Adrenal gland (tissue), 12 donors: Measurements from ENCODE around the gene GALNT12. TPM values are rescaled to one million over a fixed set of nuclear protein-coding genes. Genes with fewer than 3 reads are reported as not detected.
A peak's percentile ranks its signal among the peaks of the same experiment; 100 is the strongest.

Source experiments
- DNase-seq, 7 donors: peaks; one replicate each; pipeline ENCODE4 v3.0.0-alpha.2; 2019 to 2020
- H3K27ac ChIP-seq, 5 donors: fragments of 200-600 bp; sonication (generic) in 4 of 5; 1 replicate in 3 of 5; 2 replicates in 2 of 5; pipeline versions ENCODE4 v1.5.1 to v1.8.0; 2016 to 2020; ENCODE audit warnings: mild to moderate bottlenecking in 1 of 5
- H3K27me3 ChIP-seq: fragments of 200-600 bp; 2 replicates; pipeline ENCODE4 v1.8.0; 2021
- H3K36me3 ChIP-seq, 2 donors: fragments of 200-600 bp; replicated peaks in 1 of 2; 1 replicate in 1 of 2; 2 replicates in 1 of 2; pipeline versions ENCODE4 v1.5.1 to v1.8.0; 2018 to 2022
- H3K4me1 ChIP-seq, 2 donors: fragments of 200-600 bp; replicated peaks in 1 of 2; 1 replicate in 1 of 2; 2 replicates in 1 of 2; pipeline versions ENCODE4 v1.5.1 to v1.8.0; 2018 to 2021
- H3K4me3 ChIP-seq, 4 donors: fragments of 200-600 bp; sonication (generic) in 3 of 4; one replicate each; pipeline ENCODE4 v1.5.1; 2016 to 2018
- H3K9me3 ChIP-seq, 3 donors: fragments of 200-600 bp; sonication (generic) in 1 of 3; replicated peaks in 1 of 3; 1 replicate in 2 of 3; 2 replicates in 1 of 3; pipeline versions ENCODE4 v1.5.1 to v1.8.0; 2016 to 2021
- POLR2A ChIP-seq, 2 donors: fragments of 450-650 bp; IDR thresholded peaks; one replicate each; pipeline ENCODE4 v1.6.1; 2017; ENCODE audit warnings: antibody characterized with exemption in 2 of 2, mild to moderate bottlenecking in 2 of 2, moderate library complexity in 1 of 2
- WGBS, 4 donors: extraction: QIAGEN DNeasy Blood & Tissue Kit in 2 of 4; methylation state at CpG; one replicate each; pipeline versions ENCODE4 v1.1.5 to v1.1.7; 2013 to 2017; 5-methylcytosine and 5-hydroxymethylcytosine counted together
- intact Hi-C, 2 donors: fragments of 100-400 bp; cut with DNase I; formaldehyde crosslinking; loops; one replicate each; pipeline versions ENCODE4 v1.14.1 to v1.15.0; 2022 to 2023
- polyA plus RNA-seq, 3 donors: library from polyadenylated mRNA; stranded (reverse); fragments of 200-250 nt in 2 of 3; fragments of 350-450 nt in 1 of 3; fragmentation: Illumina TruSeq in 1 of 3; extraction: RNeasy Lipid Tissue Mini Kit (QIAGEN cat#74804) in 1 of 3; gene quantifications; one replicate each; pipeline ENCODE4 v1.2.3, GENCODE V29; 2013 to 2014
- total RNA-seq, 9 donors: library from RNA; depleted of rRNA in 4 of 9; stranded (reverse); fragments of >200 nt in 4 of 9; fragments of 120-200 nt in 1 of 9; fragmentation: NEBNext Ultra II Directional in 1 of 9; extraction: Animal tissue kit (Norgen Biotek cat#: 25700) in 1 of 9; gene quantifications; one replicate each; pipeline versions ENCODE4 v1.1.0 to v1.2.4, GENCODE V29; 2013 to 2023
- TF ChIP-seq, protein P1 (sequence below), 6 experiments: fragments of 450-650 bp in 4 of 6; fragments of 200-600 bp in 2 of 6; sonication (generic) in 1 of 6; IDR thresholded peaks; 1 replicate in 5 of 6; 2 replicates in 1 of 6; pipeline versions ENCODE4 v1.5.1 to v1.8.0; 2016 to 2021; ENCODE audit warnings: antibody characterized with exemption in 6 of 6, mild to moderate bottlenecking in 2 of 6, moderate library complexity in 1 of 6
- donor health status: healthy with polysubstance abuse.
- donor health status: Bipolar disorder and iron deficiency.
- donor health status: DM: yes; HTN: yes; CAD: no.
- donor health status: DM: no; HTN: no; CAD: no.
- donor health status: DM: no; HTN: no; CAD: no.
- donor health status: DM: yes; HTN: yes; CAD: no.

GALNT12 gene
- total and polyA plus RNA-seq, 12 donors = 1.1 to 20.6 (median 4.2) TPM

DNA sequence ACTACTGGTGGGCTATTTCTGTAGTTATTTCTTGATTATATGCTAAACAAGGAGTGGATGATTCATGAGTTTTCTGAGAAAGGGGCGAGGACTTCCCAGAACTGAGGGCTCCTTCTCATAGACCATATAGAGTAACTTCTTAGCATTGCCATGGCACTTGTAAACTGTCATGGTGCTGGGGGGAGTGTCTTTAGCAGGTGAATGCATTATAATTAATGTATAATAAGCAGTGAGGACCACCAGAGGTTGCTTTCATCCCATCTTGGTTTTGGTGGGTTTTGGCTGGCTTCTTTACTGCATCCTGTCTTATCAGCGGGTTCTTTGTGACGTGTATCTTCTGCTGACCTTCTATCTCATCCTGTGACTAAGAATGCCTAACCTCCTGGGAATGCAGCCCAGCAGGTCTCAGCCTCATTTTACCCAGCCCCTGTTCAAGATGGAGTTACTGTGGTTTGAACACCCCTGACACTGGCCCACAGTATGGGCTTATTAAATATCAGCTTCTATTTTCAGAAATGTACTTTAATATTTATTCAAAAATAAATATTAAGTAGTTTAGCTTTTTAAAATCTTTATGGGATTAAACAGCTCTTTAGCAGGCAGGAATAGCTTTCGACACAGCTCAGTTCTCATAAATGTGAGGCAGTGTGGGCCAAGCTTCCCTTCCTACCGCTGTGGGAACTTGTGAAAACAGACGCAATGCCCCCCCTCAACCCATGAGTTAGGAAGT, 44.4 kb downstream of the GALNT12 start:
- no peaks in the 10 kb centered on the region for H3K27me3 ChIP-seq
- H3K9me3 ChIP-seq = no peaks in the 10 kb centered on the region
- H3K4me3 ChIP-seq = no peak overlapping the region
- DNase-seq = peak in 1 of 7 donors; percentile 27
- TF ChIP-seq, protein P1, sequence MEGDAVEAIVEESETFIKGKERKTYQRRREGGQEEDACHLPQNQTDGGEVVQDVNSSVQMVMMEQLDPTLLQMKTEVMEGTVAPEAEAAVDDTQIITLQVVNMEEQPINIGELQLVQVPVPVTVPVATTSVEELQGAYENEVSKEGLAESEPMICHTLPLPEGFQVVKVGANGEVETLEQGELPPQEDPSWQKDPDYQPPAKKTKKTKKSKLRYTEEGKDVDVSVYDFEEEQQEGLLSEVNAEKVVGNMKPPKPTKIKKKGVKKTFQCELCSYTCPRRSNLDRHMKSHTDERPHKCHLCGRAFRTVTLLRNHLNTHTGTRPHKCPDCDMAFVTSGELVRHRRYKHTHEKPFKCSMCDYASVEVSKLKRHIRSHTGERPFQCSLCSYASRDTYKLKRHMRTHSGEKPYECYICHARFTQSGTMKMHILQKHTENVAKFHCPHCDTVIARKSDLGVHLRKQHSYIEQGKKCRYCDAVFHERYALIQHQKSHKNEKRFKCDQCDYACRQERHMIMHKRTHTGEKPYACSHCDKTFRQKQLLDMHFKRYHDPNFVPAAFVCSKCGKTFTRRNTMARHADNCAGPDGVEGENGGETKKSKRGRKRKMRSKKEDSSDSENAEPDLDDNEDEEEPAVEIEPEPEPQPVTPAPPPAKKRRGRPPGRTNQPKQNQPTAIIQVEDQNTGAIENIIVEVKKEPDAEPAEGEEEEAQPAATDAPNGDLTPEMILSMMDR (IDR thresholded peaks at IDR 0.05) = no peak
- no peak for TF ChIP-seq POLR2A (IDR thresholded peaks at IDR 0.05)
- WGBS, 4 donors = 65 to 72% (median 72%) methylated on average over 6 of the region's 6 CpGs
- no peaks in the 10 kb centered on the region for H3K36me3 ChIP-seq
- intact Hi-C loops = loop anchor here (5.0 to 10.0 kb wide), 3 partner anchors 150 to 293 kb away; no protein-coding TSS in a partner anchor
- no peak overlapping the region for H3K27ac ChIP-seq
- H3K4me1 ChIP-seq = peaks cover under 1 to 13% of the 10 kb centered on the region in 2 donors

DNA sequence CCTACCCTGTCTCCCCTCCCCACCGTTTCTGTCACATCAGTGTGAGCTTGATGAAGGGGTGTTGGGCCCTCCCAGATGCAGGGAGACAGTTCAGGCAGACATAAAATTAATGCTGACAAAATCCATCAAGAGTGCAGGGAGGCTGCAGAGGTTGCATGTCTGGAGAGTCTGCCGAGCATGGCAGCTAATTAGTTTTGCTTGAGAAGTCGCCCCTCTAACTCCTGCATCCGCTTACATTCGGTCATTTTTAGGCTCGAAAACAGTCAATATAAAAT, 44.9 kb downstream of the GALNT12 start:
- H3K36me3 ChIP-seq = no peaks in the 10 kb centered on the region
- peaks cover 6 to 13% of the 10 kb centered on the region in 2 donors for H3K4me1 ChIP-seq
- no peak overlapping the region for H3K4me3 ChIP-seq
- intact Hi-C loops = loop anchor here (5.0 to 10.0 kb wide), 3 partner anchors 150 to 292 kb away; no protein-coding TSS in a partner anchor
- no peaks in the 10 kb centered on the region for H3K27me3 ChIP-seq
- no peak overlapping the region for H3K27ac ChIP-seq
- H3K9me3 ChIP-seq = no peaks in the 10 kb centered on the region
- 70 to 81% (median 75%) methylated on average over 6 of the region's 6 CpGs for WGBS, 4 donors
- TF ChIP-seq POLR2A (IDR thresholded peaks at IDR 0.05) = no peak
- TF ChIP-seq, protein P1 (IDR thresholded peaks at IDR 0.05) = no peak
- peak in 1 of 7 donors; percentile 18 for DNase-seq

DNA sequence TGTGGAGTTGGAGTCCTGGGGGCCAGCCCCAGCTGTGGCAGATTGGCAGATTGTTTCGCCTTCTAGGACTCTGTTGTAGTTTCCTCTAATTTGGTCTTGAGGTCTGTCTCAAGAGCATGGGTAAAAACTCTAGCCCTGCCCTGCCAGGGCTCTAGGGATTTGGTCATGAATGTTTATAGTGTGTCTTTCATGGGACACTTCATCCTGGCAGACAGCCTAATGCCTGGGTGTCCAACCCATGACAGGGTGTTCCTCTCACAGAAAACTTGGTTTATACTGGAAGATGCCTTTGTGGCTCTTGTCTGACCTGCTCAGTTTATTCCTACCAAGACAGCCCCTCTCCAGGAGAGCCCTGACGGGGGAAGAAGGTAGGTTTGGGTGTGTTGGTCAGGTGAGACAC, 45.5 kb downstream of the GALNT12 start:
- H3K9me3 ChIP-seq = no peaks in the 10 kb centered on the region
- 91 to 100% (median 94%) methylated on average over 1 to 2 of the region's 2 CpGs for WGBS, 4 donors
- TF ChIP-seq, protein P1 (IDR thresholded peaks at IDR 0.05) = no peak
- no peak for TF ChIP-seq POLR2A (IDR thresholded peaks at IDR 0.05)
- no peaks in the 10 kb centered on the region for H3K27me3 ChIP-seq
- no peaks in the 10 kb centered on the region for H3K36me3 ChIP-seq
- no peak overlapping the region for H3K27ac ChIP-seq
- peaks cover 6 to 13% of the 10 kb centered on the region in 2 donors for H3K4me1 ChIP-seq
- H3K4me3 ChIP-seq = no peak overlapping the region
- intact Hi-C loops = loop anchor here (5.0 to 10.0 kb wide), 3 partner anchors 149 to 292 kb away; no protein-coding TSS in a partner anchor
- DNase-seq = no peak

DNA sequence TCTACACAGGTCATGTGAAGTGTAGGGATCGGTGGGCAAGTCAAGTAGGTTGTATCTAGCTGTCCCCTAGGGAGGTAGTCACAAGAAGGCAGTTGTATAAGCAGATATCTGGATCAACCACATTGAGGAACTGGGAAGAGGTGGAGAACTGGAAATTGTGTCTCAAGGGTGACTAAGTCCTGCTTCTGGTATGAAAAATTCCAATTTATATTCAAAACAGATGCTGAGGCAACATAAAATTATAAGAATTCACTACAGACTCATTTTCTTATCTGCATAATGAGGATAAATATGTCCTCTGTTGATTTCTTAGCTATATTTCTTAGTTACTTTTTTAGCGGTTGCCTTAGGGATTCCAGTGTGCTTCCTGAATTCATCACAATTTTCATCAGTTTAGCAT, 46.8 kb downstream of the GALNT12 start:
- TF ChIP-seq, protein P1 (IDR thresholded peaks at IDR 0.05) = no peak
- no peak for TF ChIP-seq POLR2A (IDR thresholded peaks at IDR 0.05)
- no peak overlapping the region for H3K4me3 ChIP-seq
- 80 to 88% (median 86%) methylated on average over 2 of the region's 2 CpGs for WGBS, 4 donors
- peaks cover 6 to 9% of the 10 kb centered on the region in 2 donors for H3K4me1 ChIP-seq
- no peak overlapping the region for H3K27ac ChIP-seq
- no peaks in the 10 kb centered on the region for H3K27me3 ChIP-seq
- DNase-seq = no peak
- no peaks in the 10 kb centered on the region for H3K9me3 ChIP-seq
- intact Hi-C loops = loop anchor here (5.0 to 10.0 kb wide), 3 partner anchors 148 to 291 kb away; no protein-coding TSS in a partner anchor
- H3K36me3 ChIP-seq = no peaks in the 10 kb centered on the region
